Hematopoietic multipotent progenitor cell treated with erythropoietin and hydrocortisone succinate and interleukin-3 and kit ligand, for 4 days (in vitro differentiated cells): ENCODE data around the gene KCNT2.
A peak's percentile ranks its signal among the peaks of the same experiment; 100 is the strongest.
"Not testable (repeated sequence)": the region's sequence is repeated elsewhere in the genome, so short reads cannot be mapped to it uniquely, and the experiment has no call there.

ENCODE experiments used
- DNase-seq: peaks from one replicate; pipeline ENCODE4 v3.0.0-alpha.2; 2015

Gene KCNT2

DNA sequence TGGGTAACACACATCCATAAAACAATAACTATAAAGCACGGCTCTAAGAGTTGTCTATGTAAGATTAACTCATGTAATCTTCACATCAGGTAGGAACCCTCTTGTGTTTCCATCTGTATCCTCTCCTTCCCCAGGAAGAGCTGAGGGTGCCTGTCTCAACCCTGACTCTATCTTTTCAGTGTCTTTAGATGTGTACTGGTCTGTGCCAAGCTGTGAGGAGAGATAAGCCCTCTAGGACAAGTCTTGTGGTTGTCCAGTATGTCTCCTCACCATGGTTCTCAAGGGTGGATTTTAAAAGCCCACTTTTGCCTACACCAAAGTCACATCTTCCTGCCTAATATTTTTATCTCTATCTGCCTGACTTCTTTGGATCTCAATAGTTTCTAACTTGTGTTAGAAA is 300.1 kb downstream of the KCNT2 start:
- DNase-seq = peak; percentile 84

DNA sequence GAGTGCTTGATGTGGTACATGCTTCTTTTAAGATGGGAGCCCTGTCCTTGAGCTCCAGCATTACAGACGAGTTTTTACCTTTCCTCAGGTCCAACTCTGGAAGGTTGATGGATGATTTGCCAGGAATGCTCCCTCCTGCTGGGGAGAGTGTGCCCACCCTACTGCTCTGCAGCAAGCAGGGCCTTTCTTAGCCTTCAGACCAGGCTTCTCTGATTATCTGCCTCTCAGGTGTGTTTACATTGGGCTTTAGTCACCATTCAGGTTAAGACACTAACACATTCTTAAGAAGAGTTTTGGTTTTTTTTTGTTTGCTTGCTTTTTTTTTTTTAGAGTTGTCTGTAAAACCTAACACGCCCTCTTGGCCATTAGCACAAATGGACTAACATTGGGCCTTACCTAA is 301.8 kb downstream of the KCNT2 start:
- DNase-seq = no peak

DNA sequence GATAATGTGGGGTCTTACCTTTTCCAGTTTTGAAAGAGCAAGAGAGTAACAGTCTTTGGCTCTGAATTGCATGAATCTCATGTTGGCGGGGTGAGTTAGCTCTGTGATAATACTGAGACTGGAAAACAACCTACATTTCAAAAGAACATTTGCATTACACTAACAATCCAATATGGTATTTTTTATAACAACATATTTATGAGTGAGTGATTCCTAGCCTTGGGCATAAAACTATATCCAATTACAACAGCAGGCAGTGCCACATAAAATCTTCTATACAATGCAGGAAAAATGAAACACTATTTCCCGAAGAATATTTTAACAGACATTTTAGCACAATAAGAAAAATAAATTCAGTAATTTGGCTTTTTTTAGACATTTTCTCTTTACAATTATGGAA is 303.0 kb downstream of the KCNT2 start:
- no peak for DNase-seq

DNA sequence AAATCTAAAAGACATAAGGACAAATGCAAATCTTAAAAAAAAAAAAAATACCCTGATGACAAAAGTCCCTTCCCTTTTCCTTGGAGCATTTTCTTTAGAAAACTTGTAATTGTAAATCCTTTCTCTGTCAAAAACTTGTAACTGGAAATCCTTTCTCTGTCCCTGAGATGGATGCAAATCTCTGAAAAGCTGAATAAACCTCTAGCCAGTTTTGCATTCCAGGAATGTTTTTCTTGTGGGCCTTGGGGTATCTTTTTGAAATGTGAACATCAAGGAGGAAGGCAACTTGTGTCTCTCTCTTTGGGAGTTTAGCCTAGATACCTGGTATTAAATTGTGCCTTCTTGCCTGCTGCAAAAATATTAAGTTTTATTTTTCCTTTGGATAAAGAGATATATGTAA is 305.3 kb downstream of the KCNT2 start:
- no peak for DNase-seq

GRCh38 chr1:196302420-196302819 is 305.8 kb downstream of the KCNT2 start:
- DNase-seq = no peak

DNA sequence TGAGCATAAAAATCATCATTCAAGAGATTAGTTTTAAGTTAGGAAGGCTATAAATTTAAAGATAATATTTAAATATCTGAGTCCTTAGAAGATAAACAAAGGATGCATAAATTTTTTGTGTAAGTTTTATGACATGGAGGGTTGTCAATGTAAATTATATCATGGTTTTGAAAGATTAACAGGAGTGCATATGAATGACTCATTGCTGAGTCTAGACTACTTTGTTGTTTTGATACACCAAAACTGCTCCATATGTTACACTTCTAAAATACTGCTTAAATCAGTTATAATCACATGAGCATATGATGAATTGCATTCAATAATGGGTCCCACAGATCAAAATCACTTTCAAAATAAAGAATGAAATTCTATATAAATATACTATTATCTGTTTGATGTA is 312.5 kb downstream of the KCNT2 start:
- DNase-seq = no peak

GRCh38 chr1:196278816-196279215 is 329.4 kb downstream of the KCNT2 start:
- DNase-seq = no peak

- DNase-seq = no peak
These were observed 330.4 kb downstream of the KCNT2 start for GRCh38 chr1:196277860-196278259.

DNA sequence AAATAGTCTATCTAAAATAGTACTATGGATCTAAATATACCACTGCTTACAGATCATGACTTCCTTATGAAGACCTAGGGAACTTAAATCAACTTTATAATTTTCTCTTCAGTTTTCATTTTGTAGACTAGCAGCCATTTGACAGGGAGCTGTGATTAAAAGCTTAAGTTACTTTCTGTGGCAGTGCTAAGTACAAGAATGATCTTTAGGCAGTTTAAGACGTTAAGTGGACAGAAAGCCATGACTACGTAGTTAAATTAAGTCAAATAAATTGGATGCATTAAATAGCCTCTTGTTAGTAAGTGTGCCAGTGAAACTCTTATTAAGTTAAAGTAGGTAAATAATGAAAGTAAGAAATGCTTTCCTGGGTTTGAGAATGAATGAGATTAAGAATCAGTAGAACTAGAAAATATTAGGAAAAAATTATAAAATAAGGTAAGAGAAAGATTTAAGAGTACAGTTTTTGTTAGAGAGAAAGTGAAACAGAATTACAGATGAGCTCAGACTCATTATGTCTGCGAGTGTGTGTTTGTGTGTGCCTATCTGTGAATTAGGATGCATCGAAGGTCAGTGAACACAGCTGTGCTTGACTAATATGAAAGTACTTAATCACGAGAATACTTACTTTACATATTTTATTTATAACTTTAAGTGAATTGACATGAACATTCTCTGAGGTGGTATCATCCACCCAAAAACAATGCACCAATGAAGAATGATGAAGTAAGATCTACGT is 336.9 kb downstream of the KCNT2 start:
- DNase-seq = no peak

GRCh38 chr1:196263086-196263485 is 345.2 kb downstream of the KCNT2 start:
- not testable (repeated sequence) for DNase-seq

GRCh38 chr1:196260270-196260669 is 348.0 kb downstream of the KCNT2 start:
- DNase-seq = no peak

DNA sequence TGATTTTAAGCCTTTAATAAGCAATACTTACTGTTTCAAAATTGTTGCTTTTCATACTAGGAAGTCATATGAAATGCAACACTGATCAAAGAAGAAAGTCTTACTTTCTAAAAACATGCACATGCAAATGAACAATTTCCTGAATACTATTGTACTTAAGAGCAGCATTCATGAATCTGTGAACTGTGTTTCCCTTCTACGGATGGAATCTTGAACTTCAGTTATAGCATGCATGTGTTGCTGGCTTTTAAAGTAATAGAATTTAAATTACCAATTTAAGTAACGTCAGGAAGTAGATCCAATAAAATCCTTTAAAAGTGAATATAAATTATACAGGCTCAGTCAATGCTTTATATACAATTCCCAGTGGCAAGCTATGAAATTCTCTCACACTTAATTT is 348.9 kb downstream of the KCNT2 start:
- no peak for DNase-seq

DNA sequence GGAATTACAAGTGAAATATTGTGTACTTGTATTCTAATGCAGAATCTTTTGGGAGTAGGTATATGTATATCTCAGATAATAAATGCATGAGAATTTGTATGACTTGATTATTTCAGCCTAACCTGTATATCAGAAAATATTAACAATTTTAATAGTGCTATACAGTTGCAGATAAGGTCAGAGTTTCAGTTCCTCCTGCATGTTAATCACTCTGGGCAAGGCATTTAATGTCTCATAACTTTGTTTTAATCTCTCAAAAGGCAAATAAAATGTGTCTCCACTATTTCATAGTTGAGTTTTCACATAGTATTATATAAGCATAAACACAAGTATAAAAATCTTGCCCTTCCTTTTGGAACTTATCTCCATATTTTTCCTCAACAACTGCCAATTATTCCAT is 352.5 kb downstream of the KCNT2 start:
- no peak for DNase-seq

DNA sequence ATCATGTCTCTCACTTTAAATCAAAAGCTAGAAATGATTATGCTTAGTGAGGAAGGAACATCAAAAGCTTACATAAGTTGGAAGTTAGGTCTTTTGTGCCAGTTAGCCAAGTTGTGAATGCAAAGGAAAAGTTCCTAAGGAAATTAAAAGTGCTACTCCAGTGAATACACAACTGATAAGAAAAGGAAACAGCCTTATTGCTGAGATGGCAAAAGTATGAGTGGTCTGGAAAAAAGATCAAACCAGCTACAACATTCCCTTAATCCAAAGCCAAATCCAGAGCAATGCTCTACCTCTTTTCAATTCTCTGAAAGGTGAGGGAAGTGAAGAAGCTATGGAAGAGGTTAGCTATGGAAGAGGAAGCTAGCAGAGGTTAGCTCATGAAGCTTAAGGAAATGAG is 378.7 kb downstream of the KCNT2 start:
- no peak for DNase-seq

GRCh38 chr1:196214866-196215265 is 393.4 kb downstream of the KCNT2 start:
- no peak for DNase-seq

GRCh38 chr1:196209983-196210382 is 398.3 kb downstream of the KCNT2 start:
- DNase-seq = no peak

GRCh38 chr1:196209265-196209664 is 399.0 kb downstream of the KCNT2 start:
- DNase-seq = no peak

DNA sequence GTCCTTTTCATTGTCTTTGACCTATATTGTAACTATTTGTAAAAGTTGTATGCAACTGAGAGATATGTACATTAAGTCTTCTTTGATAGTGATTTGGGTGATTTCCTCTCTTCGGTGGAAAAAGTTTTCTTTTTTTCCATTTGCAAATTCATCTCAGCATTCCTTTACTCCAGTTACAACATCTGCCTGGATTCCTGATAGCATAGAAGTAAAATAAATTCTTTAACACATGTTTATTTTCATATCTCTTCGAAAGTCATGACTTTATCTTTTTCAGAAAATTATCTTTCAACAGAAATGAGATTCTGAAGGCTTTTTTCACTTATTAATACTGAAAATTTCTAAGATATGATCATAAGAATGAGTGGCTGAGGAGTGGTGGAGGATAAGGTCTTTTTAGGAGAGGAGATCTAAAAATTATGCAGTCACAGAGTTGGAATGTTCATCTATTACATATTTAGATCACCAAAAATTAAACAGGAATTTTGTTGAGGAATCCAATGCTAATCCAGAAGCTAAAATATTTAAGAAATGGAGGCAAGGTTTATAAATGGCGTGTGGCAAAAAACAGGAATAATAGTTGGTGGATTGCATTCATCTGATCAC is 400.5 kb downstream of the KCNT2 start:
- DNase-seq = no peak

- DNase-seq = no peak
These were observed 402.4 kb downstream of the KCNT2 start for GRCh38 chr1:196205882-196206281.

DNA sequence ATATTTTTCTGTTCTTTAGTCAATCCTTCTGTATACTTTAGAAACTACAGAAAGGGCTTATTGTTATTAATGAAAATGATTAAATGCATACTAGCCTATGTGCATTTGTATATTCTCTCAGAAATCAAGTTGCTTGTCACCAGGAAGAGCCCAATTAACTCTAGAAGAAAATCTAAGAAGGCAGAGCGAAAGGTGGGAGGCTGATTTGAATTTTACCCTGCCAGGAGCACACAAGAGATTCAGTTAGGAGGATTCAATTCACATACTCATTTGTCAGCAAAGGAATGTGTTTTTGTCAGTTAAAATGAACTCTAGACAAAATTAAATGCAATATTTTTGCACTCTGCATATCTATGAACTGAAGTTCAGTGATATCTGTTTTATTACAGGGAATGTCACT is 411.8 kb downstream of the KCNT2 start:
- no peak for DNase-seq

GRCh38 chr1:196193896-196194559 is 414.2 kb downstream of the KCNT2 start:
- DNase-seq = peak; percentile 49

GRCh38 chr1:196183941-196184340 is 424.3 kb downstream of the KCNT2 start:
- DNase-seq = no peak

DNA sequence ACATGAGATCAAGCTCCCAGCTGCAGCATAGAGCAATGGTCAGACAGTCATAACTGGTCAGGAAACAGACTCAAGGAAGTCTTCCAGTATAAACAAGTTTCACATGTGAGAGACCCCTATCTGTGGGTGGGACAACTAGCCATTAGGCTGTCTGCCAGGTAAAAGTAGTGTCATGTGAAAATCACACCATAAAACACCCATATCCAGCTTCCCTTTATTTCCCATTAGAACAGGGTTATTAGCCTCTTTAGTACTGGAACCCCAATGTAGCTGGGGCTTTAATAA is 426.7 kb downstream of the KCNT2 start:
- DNase-seq = no peak

GRCh38 chr1:196180847-196181593 is 427.2 kb downstream of the KCNT2 start:
- DNase-seq = peak; percentile 3
